Gastrocnemius medialis (tissue), 4 donors: ENCODE results near the gene JAK3. TPM values are rescaled to one million over a fixed set of nuclear protein-coding genes. Genes with fewer than 3 reads are reported as not detected.
A peak's percentile ranks its signal among the peaks of the same experiment; 100 is the strongest.
"Not testable (repeated sequence)": the region's sequence is repeated elsewhere in the genome, so short reads cannot be mapped to it uniquely, and the experiment has no call there.

Experiments
- ATAC-seq, 2 donors: fragments of 150-250 bp; one replicate each; pipeline ENCODE4 v1.9.1; 2016
- DNase-seq, 2 donors: peaks; one replicate each; pipeline ENCODE4 v3.0.0-alpha.2; 2019
- H3K27ac ChIP-seq, 4 donors: fragments of 200-600 bp; sonication (generic); 1 replicate in 1 of 4; 2 replicates in 3 of 4; pipeline ENCODE4 v1.5.1; 2016 to 2018; ENCODE audit warnings: mild to moderate bottlenecking in 2 of 4, moderate library complexity in 1 of 4
- H3K27me3 ChIP-seq, 3 donors: fragments of 200-600 bp; sonication (generic) in 2 of 3; 1 replicate in 1 of 3; 2 replicates in 2 of 3; pipeline versions ENCODE4 v1.5.1 to v1.6.0; 2016 to 2019; ENCODE audit warnings: mild to moderate bottlenecking in 1 of 3, moderate library complexity in 1 of 3
- H3K36me3 ChIP-seq, 2 donors: fragments of 200-600 bp; sonication (generic) in 1 of 2; one replicate each; pipeline ENCODE4 v1.5.1; 2017 to 2018
- H3K4me1 ChIP-seq, 2 donors: fragments of 200-600 bp; sonication (generic) in 1 of 2; one replicate each; pipeline ENCODE4 v1.5.1; 2016 to 2017; ENCODE audit warnings: mild to moderate bottlenecking in 2 of 2
- H3K4me3 ChIP-seq, 4 donors: fragments of 200-600 bp; sonication (generic) in 3 of 4; 1 replicate in 1 of 4; 2 replicates in 3 of 4; pipeline ENCODE4 v1.5.1; 2016 to 2019; ENCODE audit warnings: mild to moderate bottlenecking in 2 of 4
- H3K9me3 ChIP-seq, 3 donors: fragments of 200-600 bp; sonication (generic) in 2 of 3; 1 replicate in 1 of 3; 2 replicates in 2 of 3; pipeline ENCODE4 v1.5.1; 2016 to 2019
- CTCF ChIP-seq, 5 experiments: fragments of 450-650 bp in 3 of 5; fragments of 200-600 bp in 2 of 5; sonication (generic) in 2 of 5; IDR thresholded peaks in 4 of 5; conservative IDR thresholded peaks in 1 of 5; 1 replicate in 4 of 5; 2 replicates in 1 of 5; pipeline ENCODE4 v1.5.1; 2016 to 2019; ENCODE audit warnings: antibody characterized with exemption in 5 of 5, mild to moderate bottlenecking in 3 of 5, moderate library complexity in 3 of 5
- POLR2A ChIP-seq, 2 donors: fragments of 450-650 bp; IDR thresholded peaks; one replicate each; pipeline ENCODE4 v1.6.1; 2017; ENCODE audit warnings: antibody characterized with exemption in 2 of 2, mild to moderate bottlenecking in 2 of 2, moderate library complexity in 2 of 2
- in situ Hi-C, 4 donors: fragments of 200-750 bp; cut with MboI; loops; one replicate each; pipeline versions ENCODE4 v1.15.0 to v1.8.0; 2017; ENCODE audit warnings: low sequenced_read_pairs in 4 of 4
- intact Hi-C: fragments of 100-400 bp; cut with DNase I; formaldehyde crosslinking; loops from one replicate; pipeline ENCODE4 v1.15.1; 2023; ENCODE audit warnings: low total_unique reads
- total RNA-seq, 4 donors: library from RNA; depleted of rRNA; stranded (reverse); fragments of >200 nt; gene quantifications; one replicate each; pipeline versions ENCODE4 v1.1.0 to v1.2.3, GENCODE V29; 2016

The JAK3 gene
- 1 to 10 TPM in 2 of 4 donors, under 1 TPM in 2; 0.55 to 1.6 (median 1.2) TPM for total RNA-seq

GRCh38 chr19:17847538-17848366 lies at the start of gene JAK3:
Gene JAK3, minus strand, starts transcription at chr19:17847982. Its CDS starts 3,565 bp downstream, at chr19:17844417.
- DNase-seq (no peak), ATAC-seq (no peak)
- TF ChIP-seq POLR2A (IDR thresholded peaks at IDR 0.05) (no peak), CTCF (IDR thresholded peaks at IDR 0.05 in 4 of 5, conservative IDR thresholded peaks at IDR 0.05 in 1 of 5) (no peak)
- in situ Hi-C loops (no loop called here), intact Hi-C loops (no loop called here)
- H3K9me3 ChIP-seq, result no peaks in the 10 kb centered on the region
- H3K27ac ChIP-seq, result peak within 1 kb of the TSS in 3 of 4 donors; percentile 35 to 67 (median 48)
- H3K4me3 ChIP-seq, result peak within 1 kb of the TSS; percentile 30 to 43 (median 35)
- H3K36me3 ChIP-seq, result no peaks in the 10 kb centered on the region
- H3K4me1 ChIP-seq, result no peaks in the 10 kb centered on the region
- H3K27me3 ChIP-seq, result peaks cover 16 to 38% (median 38%) of the 10 kb centered on the region in 3 donors

- DNase-seq (no peak), ATAC-seq (no peak)
- Histone ChIP-seq H3K27ac (no peak overlapping the region), H3K4me3 (no peak overlapping the region), H3K9me3 (no peaks in the 10 kb centered on the region), H3K36me3 (no peaks in the 10 kb centered on the region), H3K27me3 (peaks cover 4 to 32% (median 13%) of the 10 kb centered on the region in 3 donors), H3K4me1 (no peaks in the 10 kb centered on the region)
- in situ Hi-C loops, result no loop called here
- TF ChIP-seq POLR2A (IDR thresholded peaks at IDR 0.05) (no peak), CTCF (IDR thresholded peaks at IDR 0.05 in 4 of 5, conservative IDR thresholded peaks at IDR 0.05 in 1 of 5) (no peak)
- intact Hi-C loops, result no loop called here
These were observed 46.0 kb upstream of the JAK3 start for GRCh38 chr19:17893766-17894165.

- intact Hi-C loops (no loop called here), in situ Hi-C loops (no loop called here)
- Histone ChIP-seq H3K4me1 (no peaks in the 10 kb centered on the region), H3K27ac (no peak overlapping the region), H3K4me3 (no peak overlapping the region), H3K27me3 (peaks cover 4 to 18% (median 10%) of the 10 kb centered on the region in 3 donors), H3K9me3 (no peaks in the 10 kb centered on the region), H3K36me3 (no peaks in the 10 kb centered on the region)
- ATAC-seq (no peak), DNase-seq (no peak)
- TF ChIP-seq CTCF (IDR thresholded peaks at IDR 0.05 in 4 of 5, conservative IDR thresholded peaks at IDR 0.05 in 1 of 5) (no peak), POLR2A (IDR thresholded peaks at IDR 0.05) (no peak)
These were observed 41.9 kb upstream of the JAK3 start for GRCh38 chr19:17889609-17890214.

GRCh38 chr19:17888260-17888659 lies 40.5 kb upstream of the JAK3 start:
- intact Hi-C loops (no loop called here), in situ Hi-C loops (no loop called here)
- DNase-seq (no peak), ATAC-seq (no peak)
- Histone ChIP-seq H3K9me3 (no peaks in the 10 kb centered on the region), H3K4me1 (no peaks in the 10 kb centered on the region), H3K4me3 (no peak overlapping the region), H3K27me3 (peaks cover 4 to 17% (median 4%) of the 10 kb centered on the region in 3 donors), H3K36me3 (no peaks in the 10 kb centered on the region), H3K27ac (no peak overlapping the region)
- TF ChIP-seq POLR2A (IDR thresholded peaks at IDR 0.05), result no peak
- TF ChIP-seq CTCF (IDR thresholded peaks at IDR 0.05 in 4 of 5, conservative IDR thresholded peaks at IDR 0.05 in 1 of 5), result no peak

GRCh38 chr19:17887221-17887620 lies 39.4 kb upstream of the JAK3 start:
- peaks cover 4 to 14% (median 4%) of the 10 kb centered on the region in 3 donors for H3K27me3 ChIP-seq
- ATAC-seq, DNase-seq, intact Hi-C loops, H3K4me3 ChIP-seq, H3K4me1 ChIP-seq, H3K36me3 ChIP-seq, H3K27ac ChIP-seq, in situ Hi-C loops, H3K9me3 ChIP-seq: not testable (repeated sequence)
